ENCODE data around the gene KRT9.
"Not testable (repeated sequence)": the region's sequence is repeated elsewhere in the genome, so short reads cannot be mapped to it uniquely, and the experiment has no call there.

KRT9 gene

DNA sequence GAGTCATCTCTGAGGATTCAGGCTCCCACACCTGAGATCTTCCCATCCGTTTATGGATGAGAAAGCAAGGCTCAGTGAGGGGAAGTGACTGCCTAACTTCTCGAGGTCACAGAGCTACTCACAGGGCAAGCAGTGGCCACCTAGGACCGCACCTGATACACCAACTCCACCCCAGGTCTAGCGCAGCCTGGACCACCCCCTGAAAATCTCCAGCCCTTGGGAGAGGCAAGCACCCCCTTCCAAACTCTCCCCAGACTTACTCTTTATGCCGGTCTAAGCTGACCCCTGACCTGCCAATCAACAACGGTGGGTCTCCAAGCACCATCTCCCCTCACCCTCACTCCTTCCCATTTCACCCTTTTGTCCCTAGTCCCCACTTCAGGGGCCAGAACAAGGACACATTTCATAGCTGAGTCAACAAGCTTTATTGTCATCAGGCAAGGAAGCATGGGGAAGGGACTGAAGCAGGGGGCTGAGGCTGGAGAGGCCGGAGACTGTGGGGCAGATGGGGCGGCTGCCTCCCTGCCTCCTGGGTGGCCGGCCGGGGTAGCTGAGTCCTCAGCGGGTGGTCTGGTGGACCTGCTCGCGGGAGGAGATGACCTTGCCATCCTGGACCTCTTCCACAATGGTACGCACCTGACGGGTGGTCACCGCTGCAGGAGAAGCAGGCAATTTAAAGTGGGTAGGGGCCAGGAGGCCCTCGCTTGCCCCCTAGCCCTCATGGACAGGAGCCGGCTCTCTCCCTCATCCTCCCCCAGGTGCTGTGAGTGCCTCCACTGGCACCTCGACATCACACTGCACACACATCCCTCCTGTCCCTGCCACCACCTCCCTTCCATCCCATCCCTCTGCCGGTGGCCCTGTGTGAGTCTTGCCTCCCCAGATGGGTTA, 47.4 kb upstream of the KRT9 start:
- Histone ChIP-seq H3K9ac (no peak overlapping the region), H3K9me3 (ENCODE audit: control insufficient read depth, low read length) (no peaks in the 10 kb centered on the region), H3K4me3 (ENCODE audit: low read depth, low read length) (no peak overlapping the region), H3K4me2 (ENCODE audit: low read length) (no peak overlapping the region), H3K27me3 (ENCODE audit: control insufficient read depth, insufficient read depth, low read length) (no peaks in the 10 kb centered on the region), H3K79me2 (no peaks in the 10 kb centered on the region), H3K4me1 (no peaks in the 10 kb centered on the region), H2AFZ (no peak overlapping the region), H3K27ac (no peak overlapping the region), H3K36me3 (ENCODE audit: control insufficient read depth, insufficient read depth, low read length) (no peaks in the 10 kb centered on the region)
- TF ChIP-seq, protein P1, sequence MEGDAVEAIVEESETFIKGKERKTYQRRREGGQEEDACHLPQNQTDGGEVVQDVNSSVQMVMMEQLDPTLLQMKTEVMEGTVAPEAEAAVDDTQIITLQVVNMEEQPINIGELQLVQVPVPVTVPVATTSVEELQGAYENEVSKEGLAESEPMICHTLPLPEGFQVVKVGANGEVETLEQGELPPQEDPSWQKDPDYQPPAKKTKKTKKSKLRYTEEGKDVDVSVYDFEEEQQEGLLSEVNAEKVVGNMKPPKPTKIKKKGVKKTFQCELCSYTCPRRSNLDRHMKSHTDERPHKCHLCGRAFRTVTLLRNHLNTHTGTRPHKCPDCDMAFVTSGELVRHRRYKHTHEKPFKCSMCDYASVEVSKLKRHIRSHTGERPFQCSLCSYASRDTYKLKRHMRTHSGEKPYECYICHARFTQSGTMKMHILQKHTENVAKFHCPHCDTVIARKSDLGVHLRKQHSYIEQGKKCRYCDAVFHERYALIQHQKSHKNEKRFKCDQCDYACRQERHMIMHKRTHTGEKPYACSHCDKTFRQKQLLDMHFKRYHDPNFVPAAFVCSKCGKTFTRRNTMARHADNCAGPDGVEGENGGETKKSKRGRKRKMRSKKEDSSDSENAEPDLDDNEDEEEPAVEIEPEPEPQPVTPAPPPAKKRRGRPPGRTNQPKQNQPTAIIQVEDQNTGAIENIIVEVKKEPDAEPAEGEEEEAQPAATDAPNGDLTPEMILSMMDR (IDR thresholded peaks at IDR 0.05), result no peak

DNA sequence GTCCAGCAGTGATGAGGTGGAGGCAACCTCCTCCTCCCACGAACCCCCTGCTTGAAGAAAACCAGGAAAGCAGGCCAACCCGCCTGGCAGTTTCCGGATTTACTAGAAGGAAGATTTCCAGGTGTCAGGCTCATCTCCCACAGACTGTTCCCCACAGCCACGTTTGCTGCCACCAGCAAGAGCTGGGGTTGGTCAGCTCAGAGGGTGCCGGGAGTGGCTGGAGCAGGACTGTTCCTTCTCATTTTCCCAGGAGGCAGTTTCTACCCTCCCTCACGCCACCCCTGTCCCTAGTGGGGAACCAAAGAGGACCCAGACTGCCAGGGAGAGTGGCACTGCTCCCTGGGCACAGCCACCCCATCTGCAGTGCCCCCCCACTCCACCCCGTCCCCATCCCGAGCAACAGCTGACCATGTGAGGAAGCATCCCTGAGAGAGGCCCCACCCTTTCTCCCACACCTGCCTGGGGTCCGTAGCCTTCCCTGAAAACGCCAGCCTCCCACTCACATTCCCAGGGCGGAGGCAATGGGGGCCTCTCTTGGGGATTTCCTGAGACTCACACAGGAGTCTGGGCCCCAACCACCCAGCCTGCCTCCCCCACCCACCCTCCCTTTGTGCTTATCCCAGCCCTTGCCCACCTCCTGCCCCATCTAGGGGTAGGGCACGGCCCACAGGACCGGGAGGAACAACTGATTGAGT, 46.6 kb upstream of the KRT9 start:
- TF ChIP-seq, protein P1 (IDR thresholded peaks at IDR 0.05), result no peak
- H3K4me1 ChIP-seq, result no peaks in the 10 kb centered on the region
- no peak overlapping the region for H2AFZ ChIP-seq
- no peaks in the 10 kb centered on the region for H3K9me3 ChIP-seq (ENCODE audit: control insufficient read depth, low read length)
- no peak overlapping the region for H3K4me2 ChIP-seq (ENCODE audit: low read length)
- H3K4me3 ChIP-seq (ENCODE audit: low read depth, low read length), result no peak overlapping the region
- H3K27me3 ChIP-seq (ENCODE audit: control insufficient read depth, insufficient read depth, low read length), result no peaks in the 10 kb centered on the region
- H3K36me3 ChIP-seq (ENCODE audit: control insufficient read depth, insufficient read depth, low read length), result no peaks in the 10 kb centered on the region
- no peak overlapping the region for H3K27ac ChIP-seq
- H3K9ac ChIP-seq, result no peak overlapping the region
- no peaks in the 10 kb centered on the region for H3K79me2 ChIP-seq

DNA sequence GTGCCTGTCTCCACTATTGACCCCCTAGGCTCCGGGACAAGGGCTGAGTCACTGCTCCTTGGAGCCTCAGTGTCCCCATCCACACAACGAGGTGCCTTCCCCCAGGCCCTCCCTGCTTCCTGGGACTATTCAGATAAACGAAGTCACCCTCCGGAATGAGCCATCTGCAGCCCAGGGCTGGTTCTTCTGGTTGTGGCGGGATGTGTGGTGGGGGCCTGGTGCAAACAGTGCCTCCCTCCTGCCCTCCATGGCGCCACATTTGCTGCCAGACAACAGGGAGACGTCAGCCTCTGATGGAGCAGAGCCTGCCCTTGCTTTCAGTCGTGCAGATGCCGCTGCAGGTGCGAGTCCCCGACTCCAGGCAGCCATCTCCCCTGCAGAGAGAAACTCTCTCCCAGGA, 45.8 kb upstream of the KRT9 start:
- no peak overlapping the region for H3K4me3 ChIP-seq (ENCODE audit: low read depth, low read length)
- no peak overlapping the region for H3K27ac ChIP-seq
- H3K79me2 ChIP-seq, result no peaks in the 10 kb centered on the region
- H3K4me2 ChIP-seq (ENCODE audit: low read length), result no peak overlapping the region
- H2AFZ ChIP-seq, result no peak overlapping the region
- no peak overlapping the region for H3K9ac ChIP-seq
- H3K27me3 ChIP-seq (ENCODE audit: control insufficient read depth, insufficient read depth, low read length), result no peaks in the 10 kb centered on the region
- no peaks in the 10 kb centered on the region for H3K9me3 ChIP-seq (ENCODE audit: control insufficient read depth, low read length)
- H3K36me3 ChIP-seq (ENCODE audit: control insufficient read depth, insufficient read depth, low read length), result no peaks in the 10 kb centered on the region
- TF ChIP-seq, protein P1 (IDR thresholded peaks at IDR 0.05), result no peak
- no peaks in the 10 kb centered on the region for H3K4me1 ChIP-seq

DNA sequence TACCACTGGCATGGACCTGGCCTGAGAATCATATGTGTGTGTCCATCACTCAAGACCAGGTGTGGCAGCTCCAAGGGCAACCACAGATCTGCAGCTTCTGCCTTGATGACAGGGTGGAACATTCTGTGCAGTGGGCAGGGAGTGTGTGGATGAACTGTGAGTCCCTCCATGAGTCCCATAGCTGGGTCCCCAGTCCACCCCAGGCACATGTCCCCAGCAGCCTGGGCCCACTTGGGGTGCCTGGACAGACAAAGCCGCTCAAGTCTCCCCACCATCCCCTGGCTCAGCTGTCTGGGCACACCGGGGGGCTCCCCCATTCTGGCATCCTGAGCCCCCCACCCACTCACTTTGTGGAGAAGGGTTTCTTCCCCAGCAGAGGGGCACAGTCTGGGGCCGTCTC, 45.3 kb upstream of the KRT9 start:
- H3K4me1 ChIP-seq, result no peaks in the 10 kb centered on the region
- no peaks in the 10 kb centered on the region for H3K9me3 ChIP-seq (ENCODE audit: control insufficient read depth, low read length)
- no peak overlapping the region for H2AFZ ChIP-seq
- no peaks in the 10 kb centered on the region for H3K27me3 ChIP-seq (ENCODE audit: control insufficient read depth, insufficient read depth, low read length)
- TF ChIP-seq, protein P1 (IDR thresholded peaks at IDR 0.05), result no peak
- no peak overlapping the region for H3K4me3 ChIP-seq (ENCODE audit: low read depth, low read length)
- H3K36me3 ChIP-seq (ENCODE audit: control insufficient read depth, insufficient read depth, low read length), result no peaks in the 10 kb centered on the region
- H3K4me2 ChIP-seq (ENCODE audit: low read length), result no peak overlapping the region
- H3K79me2 ChIP-seq, result no peaks in the 10 kb centered on the region
- no peak overlapping the region for H3K9ac ChIP-seq
- H3K27ac ChIP-seq, result no peak overlapping the region

DNA sequence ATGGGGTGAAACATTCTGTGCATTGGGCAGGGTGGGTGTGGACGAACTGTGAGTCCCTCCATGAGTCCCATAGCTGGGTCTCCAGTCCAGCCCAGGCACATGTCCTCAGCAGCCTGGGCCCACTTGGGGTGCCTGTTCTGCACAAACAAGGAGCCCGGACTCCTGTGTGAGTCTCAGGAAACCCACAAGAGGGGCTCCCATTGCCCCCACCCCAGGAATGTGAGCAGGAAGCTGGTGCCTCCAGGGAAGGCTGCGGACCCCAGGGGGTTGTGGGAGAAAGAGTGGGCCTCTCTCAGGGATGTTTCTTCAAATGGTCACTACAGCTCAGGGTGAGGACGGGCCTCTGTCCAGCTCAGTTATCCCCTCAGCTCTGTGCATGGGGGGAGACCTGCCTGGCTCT, 44.6 kb upstream of the KRT9 start:
- H3K27me3 ChIP-seq (ENCODE audit: control insufficient read depth, insufficient read depth, low read length); H3K36me3 ChIP-seq (ENCODE audit: control insufficient read depth, insufficient read depth, low read length); H3K9ac ChIP-seq; H2AFZ ChIP-seq; H3K79me2 ChIP-seq; H3K4me3 ChIP-seq (ENCODE audit: low read depth, low read length); H3K4me2 ChIP-seq (ENCODE audit: low read length); H3K9me3 ChIP-seq (ENCODE audit: control insufficient read depth, low read length); H3K4me1 ChIP-seq; H3K27ac ChIP-seq: not testable (repeated sequence)

Data from parathyroid adenoma (tissue), 2 donors.